ENCODE results near the gene ARPIN.

DNA sequence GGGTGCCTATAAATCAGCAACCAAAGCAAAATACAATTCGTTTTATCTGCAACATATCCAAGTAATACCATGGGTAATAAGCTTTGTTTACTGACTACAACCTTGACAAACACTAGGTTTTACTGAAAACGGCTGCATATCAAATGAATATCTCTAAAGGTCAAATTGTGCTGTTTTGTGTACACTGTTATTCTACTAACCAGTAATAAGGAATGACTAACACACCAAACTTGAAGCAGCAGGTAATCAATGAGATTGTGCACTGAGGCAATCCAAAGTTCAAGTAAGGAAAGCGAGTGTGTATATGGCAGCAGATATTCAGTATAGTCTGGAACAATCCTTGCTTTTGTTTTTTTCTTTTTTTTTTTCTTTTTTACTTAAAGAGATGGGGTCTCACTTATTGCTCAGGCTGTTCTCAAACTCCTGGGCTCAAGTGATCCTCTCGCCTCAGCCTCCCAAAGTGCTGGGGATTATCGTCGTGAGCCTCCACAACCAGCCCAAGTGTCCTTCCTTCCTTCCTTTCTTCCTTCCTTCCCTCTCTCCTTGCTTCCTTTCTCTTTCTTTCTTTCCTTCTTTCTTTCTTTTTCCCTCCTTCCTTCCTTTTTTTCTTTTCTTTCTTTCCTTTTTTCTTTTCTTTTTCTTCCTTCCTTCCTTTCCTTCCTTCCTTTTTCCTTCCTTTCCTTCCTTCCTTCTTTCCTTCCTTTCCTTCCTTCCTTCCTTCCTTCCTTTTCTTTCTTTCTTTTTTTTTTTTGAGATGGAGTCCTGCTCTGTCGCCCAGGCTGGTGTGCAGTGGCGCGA lies 53.9 kb downstream of the ARPIN start:
- TF ChIP-seq, protein P1, sequence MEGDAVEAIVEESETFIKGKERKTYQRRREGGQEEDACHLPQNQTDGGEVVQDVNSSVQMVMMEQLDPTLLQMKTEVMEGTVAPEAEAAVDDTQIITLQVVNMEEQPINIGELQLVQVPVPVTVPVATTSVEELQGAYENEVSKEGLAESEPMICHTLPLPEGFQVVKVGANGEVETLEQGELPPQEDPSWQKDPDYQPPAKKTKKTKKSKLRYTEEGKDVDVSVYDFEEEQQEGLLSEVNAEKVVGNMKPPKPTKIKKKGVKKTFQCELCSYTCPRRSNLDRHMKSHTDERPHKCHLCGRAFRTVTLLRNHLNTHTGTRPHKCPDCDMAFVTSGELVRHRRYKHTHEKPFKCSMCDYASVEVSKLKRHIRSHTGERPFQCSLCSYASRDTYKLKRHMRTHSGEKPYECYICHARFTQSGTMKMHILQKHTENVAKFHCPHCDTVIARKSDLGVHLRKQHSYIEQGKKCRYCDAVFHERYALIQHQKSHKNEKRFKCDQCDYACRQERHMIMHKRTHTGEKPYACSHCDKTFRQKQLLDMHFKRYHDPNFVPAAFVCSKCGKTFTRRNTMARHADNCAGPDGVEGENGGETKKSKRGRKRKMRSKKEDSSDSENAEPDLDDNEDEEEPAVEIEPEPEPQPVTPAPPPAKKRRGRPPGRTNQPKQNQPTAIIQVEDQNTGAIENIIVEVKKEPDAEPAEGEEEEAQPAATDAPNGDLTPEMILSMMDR (conservative IDR thresholded peaks at IDR 0.05) = no peak
- no peak for TF ChIP-seq EZH2 (IDR thresholded peaks at IDR 0.05; ENCODE audit: low read depth)
